Measurements from ENCODE around the gene SH3BGRL.

SH3BGRL gene

GRCh38 chrX:81286075-81286474 lies 84.2 kb downstream of the SH3BGRL start:
- TF ChIP-seq POLR2A (IDR thresholded peaks at IDR 0.05; ENCODE audit: extremely low read depth, insufficient read length): no peak
- no peak for TF ChIP-seq CTCF (IDR thresholded peaks at IDR 0.05; ENCODE audit: low read depth, low read length)
- TF ChIP-seq MYC (IDR thresholded peaks at IDR 0.05; ENCODE audit: low read depth, low read length): no peak
- TF ChIP-seq MAX (IDR thresholded peaks at IDR 0.05; ENCODE audit: low read depth, low read length): no peak
- DNase-seq (ENCODE audit: low read depth): no peak
- H3K4me3 ChIP-seq (ENCODE audit: low read depth, low read length): no peak overlapping the region

GRCh38 chrX:81286608-81287007 lies 84.7 kb downstream of the SH3BGRL start:
- TF ChIP-seq MYC (IDR thresholded peaks at IDR 0.05; ENCODE audit: low read depth, low read length): no peak
- no peak for TF ChIP-seq MAX (IDR thresholded peaks at IDR 0.05; ENCODE audit: low read depth, low read length)
- no peak for TF ChIP-seq POLR2A (IDR thresholded peaks at IDR 0.05; ENCODE audit: extremely low read depth, insufficient read length)
- no peak for TF ChIP-seq CTCF (IDR thresholded peaks at IDR 0.05; ENCODE audit: low read depth, low read length)
- no peak for DNase-seq (ENCODE audit: low read depth)
- H3K4me3 ChIP-seq (ENCODE audit: low read depth, low read length): no peak overlapping the region

GRCh38 chrX:81291996-81292395 lies 90.1 kb downstream of the SH3BGRL start:
- TF ChIP-seq MAX (IDR thresholded peaks at IDR 0.05; ENCODE audit: low read depth, low read length): no peak
- TF ChIP-seq MYC (IDR thresholded peaks at IDR 0.05; ENCODE audit: low read depth, low read length): no peak
- TF ChIP-seq CTCF (IDR thresholded peaks at IDR 0.05; ENCODE audit: low read depth, low read length): no peak
- TF ChIP-seq POLR2A (IDR thresholded peaks at IDR 0.05; ENCODE audit: extremely low read depth, insufficient read length): no peak
- no peak overlapping the region for H3K4me3 ChIP-seq (ENCODE audit: low read depth, low read length)
- DNase-seq (ENCODE audit: low read depth): no peak

- no peak for TF ChIP-seq POLR2A (IDR thresholded peaks at IDR 0.05; ENCODE audit: extremely low read depth, insufficient read length)
- TF ChIP-seq MYC (IDR thresholded peaks at IDR 0.05; ENCODE audit: low read depth, low read length): no peak
- no peak for TF ChIP-seq CTCF (IDR thresholded peaks at IDR 0.05; ENCODE audit: low read depth, low read length)
- TF ChIP-seq MAX (IDR thresholded peaks at IDR 0.05; ENCODE audit: low read depth, low read length): no peak
- DNase-seq (ENCODE audit: low read depth): no peak
- H3K4me3 ChIP-seq (ENCODE audit: low read depth, low read length): no peak overlapping the region
These were observed 92.2 kb downstream of the SH3BGRL start for GRCh38 chrX:81294101-81294500.

- DNase-seq (ENCODE audit: low read depth): no peak
- no peak overlapping the region for H3K4me3 ChIP-seq (ENCODE audit: low read depth, low read length)
- TF ChIP-seq MAX (IDR thresholded peaks at IDR 0.05; ENCODE audit: low read depth, low read length) (no peak), CTCF (IDR thresholded peaks at IDR 0.05; ENCODE audit: low read depth, low read length) (no peak), MYC (IDR thresholded peaks at IDR 0.05; ENCODE audit: low read depth, low read length) (no peak), POLR2A (IDR thresholded peaks at IDR 0.05; ENCODE audit: extremely low read depth, insufficient read length) (no peak)
These were observed 100.0 kb downstream of the SH3BGRL start for GRCh38 chrX:81301877-81302276.

- no peak overlapping the region for H3K4me3 ChIP-seq (ENCODE audit: low read depth, low read length)
- no peak for TF ChIP-seq CTCF (IDR thresholded peaks at IDR 0.05; ENCODE audit: low read depth, low read length)
- no peak for TF ChIP-seq POLR2A (IDR thresholded peaks at IDR 0.05; ENCODE audit: extremely low read depth, insufficient read length)
- peak; percentile 1 for DNase-seq (ENCODE audit: low read depth)
These were observed 102.7 kb downstream of the SH3BGRL start for GRCh38 chrX:81304563-81304962.
